Tibial nerve (tissue), 4 donors: ENCODE data around the gene RYR3. TPM values are rescaled to one million over a fixed set of nuclear protein-coding genes. Genes with fewer than 3 reads are reported as not detected.

Experiments
- DNase-seq, 2 donors: peaks; one replicate each; pipeline ENCODE4 v3.0.0-alpha.2; 2019; ENCODE audit warnings: low spot score in 2 of 2
- H3K27ac ChIP-seq, 4 donors: fragments of 200-600 bp; sonication (generic) in 3 of 4; one replicate each; pipeline ENCODE4 v1.5.1; 2017 to 2019; ENCODE audit warnings: mild to moderate bottlenecking in 1 of 4
- H3K27me3 ChIP-seq, 2 donors: fragments of 200-600 bp; sonication (generic) in 1 of 2; one replicate each; pipeline versions ENCODE4 v1.5.1 to v1.6.0; 2017 to 2019
- H3K36me3 ChIP-seq, 3 donors: fragments of 200-600 bp; sonication (generic); one replicate each; pipeline ENCODE4 v1.5.1; 2018 to 2019
- H3K4me1 ChIP-seq, 4 donors: fragments of 200-600 bp; sonication (generic) in 3 of 4; one replicate each; pipeline ENCODE4 v1.5.1; 2017 to 2019
- H3K4me3 ChIP-seq, 4 donors: fragments of 200-600 bp; sonication (generic) in 3 of 4; one replicate each; pipeline ENCODE4 v1.5.1; 2017 to 2019; ENCODE audit warnings: mild to moderate bottlenecking in 1 of 4, moderate library complexity in 1 of 4
- H3K9me3 ChIP-seq, 4 donors: fragments of 200-600 bp; sonication (generic) in 3 of 4; one replicate each; pipeline ENCODE4 v1.5.1; 2017 to 2019
- EP300 ChIP-seq, 2 donors: sonication (generic); formaldehyde crosslinking; IDR thresholded peaks; one replicate each; pipeline ENCODE4 v1.6.1; 2017; ENCODE audit warnings: antibody characterized with exemption in 2 of 2, mild to moderate bottlenecking in 1 of 2
- POLR2A ChIP-seq, 2 donors: fragments of 450-650 bp; IDR thresholded peaks; one replicate each; pipeline ENCODE4 v1.6.1; 2017; ENCODE audit warnings: antibody characterized with exemption in 2 of 2, mild to moderate bottlenecking in 2 of 2, moderate library complexity in 2 of 2
- WGBS, 2 donors: methylation state at CpG; one replicate each; pipeline ENCODE4 v1.1.5; 2018; 5-methylcytosine and 5-hydroxymethylcytosine counted together
- total RNA-seq, 4 donors: library from RNA; depleted of rRNA; stranded (reverse); fragments of >200 nt; gene quantifications; one replicate each; pipeline ENCODE4 v1.1.0, GENCODE V29; 2016
- TF ChIP-seq, protein P1 (sequence below), 5 experiments: fragments of 200-600 bp in 3 of 5; fragments of 450-650 bp in 2 of 5; sonication (generic) in 3 of 5; IDR thresholded peaks; one replicate each; pipeline ENCODE4 v1.5.1; 2016 to 2019; ENCODE audit warnings: antibody characterized with exemption in 5 of 5, mild to moderate bottlenecking in 3 of 5, moderate library complexity in 2 of 5

Gene RYR3
- total RNA-seq, 4 donors from 2014 or later, result 1.2 to 7.0 (median 5.4) TPM

GRCh38 chr15:33473005-33473404 is 162.2 kb downstream of the RYR3 start:
- Histone ChIP-seq H3K4me1 (no peaks in the 10 kb centered on the region), H3K27me3 (no peaks in the 10 kb centered on the region), H3K9me3 (no peaks in the 10 kb centered on the region), H3K36me3 (no peaks in the 10 kb centered on the region), H3K4me3 (no peak overlapping the region), H3K27ac (no peak overlapping the region)
- TF ChIP-seq, protein P1, sequence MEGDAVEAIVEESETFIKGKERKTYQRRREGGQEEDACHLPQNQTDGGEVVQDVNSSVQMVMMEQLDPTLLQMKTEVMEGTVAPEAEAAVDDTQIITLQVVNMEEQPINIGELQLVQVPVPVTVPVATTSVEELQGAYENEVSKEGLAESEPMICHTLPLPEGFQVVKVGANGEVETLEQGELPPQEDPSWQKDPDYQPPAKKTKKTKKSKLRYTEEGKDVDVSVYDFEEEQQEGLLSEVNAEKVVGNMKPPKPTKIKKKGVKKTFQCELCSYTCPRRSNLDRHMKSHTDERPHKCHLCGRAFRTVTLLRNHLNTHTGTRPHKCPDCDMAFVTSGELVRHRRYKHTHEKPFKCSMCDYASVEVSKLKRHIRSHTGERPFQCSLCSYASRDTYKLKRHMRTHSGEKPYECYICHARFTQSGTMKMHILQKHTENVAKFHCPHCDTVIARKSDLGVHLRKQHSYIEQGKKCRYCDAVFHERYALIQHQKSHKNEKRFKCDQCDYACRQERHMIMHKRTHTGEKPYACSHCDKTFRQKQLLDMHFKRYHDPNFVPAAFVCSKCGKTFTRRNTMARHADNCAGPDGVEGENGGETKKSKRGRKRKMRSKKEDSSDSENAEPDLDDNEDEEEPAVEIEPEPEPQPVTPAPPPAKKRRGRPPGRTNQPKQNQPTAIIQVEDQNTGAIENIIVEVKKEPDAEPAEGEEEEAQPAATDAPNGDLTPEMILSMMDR (IDR thresholded peaks at IDR 0.05), result no peak
- no peak for TF ChIP-seq EP300 (IDR thresholded peaks at IDR 0.05)
- TF ChIP-seq POLR2A (IDR thresholded peaks at IDR 0.05), result no peak
- DNase-seq, result no peak
- WGBS, 2 donors, result 82 to 90% methylated on average over 5 of the region's 5 CpGs

DNA sequence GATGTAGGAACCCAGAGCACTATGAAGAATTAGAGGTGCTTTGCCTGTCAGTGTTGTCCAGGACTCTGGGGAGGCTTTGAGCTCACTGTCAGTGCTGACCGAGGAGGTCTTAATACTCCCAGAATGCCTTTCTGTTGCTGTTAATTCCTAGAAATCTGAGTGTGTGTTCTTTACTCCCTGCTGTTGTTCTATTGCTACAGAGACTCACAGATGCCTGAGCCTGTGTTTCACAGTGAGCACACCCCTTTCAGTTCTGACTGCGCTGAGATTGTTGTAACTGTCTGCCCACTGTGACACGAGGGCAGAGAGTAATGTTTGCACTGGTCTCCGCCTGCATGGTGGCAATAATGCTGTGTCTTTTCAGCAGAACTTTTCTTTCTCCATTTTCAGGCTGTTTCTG is 162.9 kb downstream of the RYR3 start:
- no peak for TF ChIP-seq EP300 (IDR thresholded peaks at IDR 0.05)
- TF ChIP-seq, protein P1 (IDR thresholded peaks at IDR 0.05), result no peak
- TF ChIP-seq POLR2A (IDR thresholded peaks at IDR 0.05), result no peak
- no peak overlapping the region for H3K4me3 ChIP-seq
- WGBS, 2 donors, result 36 to 54% methylated on average over 4 of the region's 4 CpGs
- H3K27me3 ChIP-seq, result no peaks in the 10 kb centered on the region
- no peaks in the 10 kb centered on the region for H3K9me3 ChIP-seq
- no peak overlapping the region for H3K27ac ChIP-seq
- H3K36me3 ChIP-seq, result no peaks in the 10 kb centered on the region
- no peaks in the 10 kb centered on the region for H3K4me1 ChIP-seq
- no peak for DNase-seq

DNA sequence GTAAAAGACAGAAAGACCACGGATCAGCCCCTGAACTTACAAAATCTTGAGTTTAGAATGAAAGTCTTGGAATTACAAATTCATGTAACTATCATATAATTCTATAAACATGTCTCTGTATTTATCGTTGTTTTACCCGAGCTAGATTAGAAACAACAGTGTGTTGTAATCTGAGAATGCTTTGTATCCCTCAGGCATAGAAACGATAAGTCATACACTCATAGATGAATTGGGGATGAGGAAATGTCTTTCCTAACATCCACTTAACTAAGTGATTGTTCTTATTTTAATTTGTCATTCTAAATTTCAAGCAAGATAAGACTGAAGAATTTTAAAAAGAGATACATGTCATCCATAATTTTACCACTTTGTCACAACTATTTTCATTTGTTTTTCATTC is 165.3 kb downstream of the RYR3 start:
- H3K4me1 ChIP-seq, result no peaks in the 10 kb centered on the region
- no peaks in the 10 kb centered on the region for H3K27me3 ChIP-seq
- no peak overlapping the region for H3K4me3 ChIP-seq
- no peak overlapping the region for H3K27ac ChIP-seq
- 58 to 66% methylated on average over 4 of the region's 4 CpGs for WGBS, 2 donors
- TF ChIP-seq EP300 (IDR thresholded peaks at IDR 0.05) (no peak), POLR2A (IDR thresholded peaks at IDR 0.05) (no peak)
- TF ChIP-seq, protein P1 (IDR thresholded peaks at IDR 0.05), result no peak
- no peaks in the 10 kb centered on the region for H3K36me3 ChIP-seq
- H3K9me3 ChIP-seq, result no peaks in the 10 kb centered on the region
- DNase-seq, result no peak

DNA sequence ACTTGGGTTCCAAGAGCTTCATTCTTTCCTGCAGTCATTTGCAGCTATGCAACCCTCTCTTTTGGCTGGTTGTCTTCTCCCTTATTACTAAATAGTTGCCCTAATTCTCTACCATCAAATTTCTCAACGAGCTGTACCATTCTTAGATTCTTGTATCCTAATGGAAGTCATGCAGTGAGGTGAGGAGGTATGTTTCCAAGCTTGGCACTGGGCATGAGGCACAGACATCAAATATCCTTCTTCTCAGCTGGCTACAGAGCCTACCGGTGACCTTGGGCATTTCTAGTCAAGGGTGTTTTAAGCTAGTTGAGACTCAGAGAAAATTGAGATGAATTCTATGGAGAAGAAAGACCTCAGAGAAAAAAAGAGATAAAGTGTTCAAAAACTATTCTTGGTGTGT is 166.1 kb downstream of the RYR3 start:
- H3K4me1 ChIP-seq, result no peaks in the 10 kb centered on the region
- TF ChIP-seq, protein P1 (IDR thresholded peaks at IDR 0.05), result no peak
- no peaks in the 10 kb centered on the region for H3K27me3 ChIP-seq
- no peak overlapping the region for H3K4me3 ChIP-seq
- no peak overlapping the region for H3K27ac ChIP-seq
- WGBS, 2 donors, result 91 to 96% methylated on average over 2 of the region's 2 CpGs
- DNase-seq, result no peak
- no peaks in the 10 kb centered on the region for H3K9me3 ChIP-seq
- no peaks in the 10 kb centered on the region for H3K36me3 ChIP-seq

DNA sequence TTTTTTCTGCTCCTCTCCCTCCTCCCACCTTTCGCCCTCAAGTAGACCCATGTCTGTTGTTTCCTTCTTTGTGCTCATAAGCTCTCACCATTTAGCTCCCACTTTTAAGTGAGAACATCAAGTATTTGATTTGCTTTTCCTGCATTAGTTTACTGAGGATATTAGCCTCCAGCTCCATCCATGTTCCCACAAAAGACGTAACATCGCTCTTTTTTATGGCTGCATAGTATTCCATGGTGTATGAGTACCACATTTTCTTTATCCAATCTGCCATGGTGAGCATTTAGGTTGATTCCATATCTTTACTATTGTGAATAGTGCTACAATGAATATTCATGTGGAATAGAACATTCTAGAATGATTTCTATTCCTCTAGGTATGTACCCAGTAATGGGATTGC is 178.6 kb downstream of the RYR3 start:
- Histone ChIP-seq H3K27me3 (no peaks in the 10 kb centered on the region), H3K4me1 (peaks cover 0 to 16% (median 0%) of the 10 kb centered on the region in 4 donors), H3K4me3 (no peak overlapping the region), H3K27ac (no peak overlapping the region), H3K9me3 (no peaks in the 10 kb centered on the region), H3K36me3 (no peaks in the 10 kb centered on the region)
- TF ChIP-seq, protein P1 (IDR thresholded peaks at IDR 0.05), result no peak
- TF ChIP-seq POLR2A (IDR thresholded peaks at IDR 0.05), result no peak
- TF ChIP-seq EP300 (IDR thresholded peaks at IDR 0.05), result no peak
- 96 to 100% methylated on average over 3 of the region's 3 CpGs for whole genome bisulfite sequencing, 2 donors
- DNase-seq, result no peak
